HCT116 (cell line): ENCODE data around the gene ZDHHC1. TPM values are rescaled to one million over a fixed set of nuclear protein-coding genes. Genes with fewer than 3 reads are reported as not detected.

ENCODE experiments used
- ATAC-seq: fragments of 200-7000 bp; cut with Tn5 transposase; 2 replicates; pipeline ENCODE4 v1.9.1; 2020; ENCODE audit warnings: mild to moderate bottlenecking, moderate library complexity
- BruUV-seq: library from RNA; stranded (reverse); fragments of 400-500 nt; replicated peaks from 2 replicates; lab custom pipeline; 2021; lab: Mats Ljungman, UMichigan
- CTCF ChIA-PET: fragments of 300-600 bp; sonication (Branson Sonifier 250); formaldehyde crosslinking; loops from one replicate; lab custom pipeline; 2021; ENCODE audit warnings: antibody characterized with exemption; lab: Charles Lee
- POLR2A ChIA-PET: fragments of 300-600, 350-600 bp; sonication (Branson Sonifier 250); formaldehyde crosslinking; loops from one replicate; lab custom pipeline; 2021; ENCODE audit warnings: antibody characterized with exemption; lab: Charles Lee
- RAD21 ChIA-PET, 2 experiments: fragments of 300-600 bp; sonication (Branson Sonifier 250); formaldehyde crosslinking; loops; one replicate each; lab custom pipeline; 2023; ENCODE audit warnings: low total read pairs in 2 of 2; ENCODE audit not compliant: uncharacterized antibody in 2 of 2, unreplicated experiment in 2 of 2, low non-redundant PET in 1 of 2; lab: Charles Lee
- DNase-seq: peaks from one replicate; pipeline ENCODE4 v3.0.0-alpha.2; 2010; ENCODE audit warnings: low read depth, low spot score
- H2AFZ ChIP-seq: fragments of 200-600 bp; shearing (Covaris generic), sonication (generic); 2 replicates; pipeline ENCODE4 v1.6.1; 2017; ENCODE audit warnings: low read depth, mixed run types, mixed read lengths, antibody characterized with exemption, low read length; ENCODE audit not compliant: poor library complexity, severe bottlenecking
- H3K27ac ChIP-seq: 2 replicates; pipeline ENCODE4 v1.5.1; 2012; ENCODE audit warnings: low read depth, low read length
- H3K27me3 ChIP-seq: fragments of 200-600 bp; sonication (generic); 2 replicates; pipeline ENCODE4 v1.6.1; 2016; ENCODE audit warnings: mixed run types, low read length, mixed read lengths; ENCODE audit not compliant: insufficient read depth
- H3K36me3 ChIP-seq, 2 experiments: fragments of 200-500 bp in 1 of 2; fragments of 200-600 bp in 1 of 2; sonication (Bioruptor generic) in 1 of 2; sonication (generic) in 1 of 2; 2 replicates each; pipeline versions ENCODE4 v1.5.1 to v1.6.1; 2014 to 2016; ENCODE audit warnings: low read length in 2 of 2, inconsistent platforms in 1 of 2, mixed read lengths in 1 of 2, mixed run types in 1 of 2; ENCODE audit not compliant: insufficient read depth in 2 of 2, control insufficient read depth in 1 of 2
- H3K4me1 ChIP-seq, 2 experiments: fragments of 200-600 bp in 1 of 2; sonication (generic) in 1 of 2; 2 replicates each; pipeline versions ENCODE4 v1.5.1 to v1.6.1; 2012 to 2017; ENCODE audit warnings: low read length in 2 of 2, inconsistent platforms in 1 of 2, mild to moderate bottlenecking in 1 of 2, mixed read lengths in 1 of 2, mixed run types in 1 of 2, moderate library complexity in 1 of 2; ENCODE audit not compliant: insufficient read depth in 2 of 2, control insufficient read depth in 1 of 2
- H3K4me2 ChIP-seq: fragments of 200-600 bp; sonication (generic); 2 replicates; pipeline ENCODE4 v1.6.1; 2017; ENCODE audit warnings: mixed run types, low read length, mixed read lengths
- H3K4me3 ChIP-seq, 2 experiments: fragments of 200-600 bp in 1 of 2; sonication (generic) in 1 of 2; replicated peaks in 1 of 2; 2 replicates each; pipeline ENCODE4 v1.5.1; 2011 to 2016; ENCODE audit warnings: low read length in 2 of 2, control low read depth in 1 of 2, low read depth in 1 of 2, mild to moderate bottlenecking in 1 of 2, mixed read lengths in 1 of 2, mixed run types in 1 of 2
- H3K79me2 ChIP-seq: fragments of 200-600 bp; sonication (generic); 2 replicates; pipeline ENCODE4 v1.6.1; 2017; ENCODE audit warnings: mild to moderate bottlenecking, mixed run types, low read length, moderate library complexity, mixed read lengths; ENCODE audit not compliant: insufficient read depth
- H3K9ac ChIP-seq: fragments of 200-600 bp; sonication (generic); 2 replicates; pipeline ENCODE4 v1.6.1; 2016; ENCODE audit warnings: low read length, mixed read lengths
- H3K9me2 ChIP-seq: fragments of 200-600 bp; sonication (generic), shearing (Covaris generic); 2 replicates; pipeline ENCODE4 v1.6.1; 2017; ENCODE audit warnings: mixed run types, mild to moderate bottlenecking, moderate library complexity; ENCODE audit not compliant: insufficient read depth
- H3K9me3 ChIP-seq, 2 experiments: fragments of 200-500 bp in 1 of 2; fragments of 200-600 bp in 1 of 2; sonication (Bioruptor generic) in 1 of 2; sonication (generic) in 1 of 2; 2 replicates each; pipeline ENCODE4 v1.6.1; 2014 to 2017; ENCODE audit warnings: low read length in 2 of 2, mixed read lengths in 2 of 2, inconsistent platforms in 1 of 2, low read depth in 1 of 2, mild to moderate bottlenecking in 1 of 2, mixed run types in 1 of 2, moderate library complexity in 1 of 2; ENCODE audit not compliant: control insufficient read depth in 1 of 2, insufficient read depth in 1 of 2
- H4K20me1 ChIP-seq: fragments of 200-600 bp; sonication (generic), shearing (Covaris generic); 2 replicates; pipeline ENCODE4 v1.6.1; 2017; ENCODE audit warnings: mixed run types, mild to moderate bottlenecking, moderate library complexity; ENCODE audit not compliant: insufficient read depth
- ATF3 ChIP-seq: IDR thresholded peaks from 2 replicates; pipeline ENCODE4 v1.6.1; 2012
- CEBPB ChIP-seq: IDR thresholded peaks from 2 replicates; pipeline ENCODE4 v1.6.1; 2012; ENCODE audit warnings: low read depth
- ELF1 ChIP-seq: IDR thresholded peaks from 2 replicates; pipeline ENCODE4 v1.6.1; 2012; ENCODE audit warnings: low read depth, borderline replicate concordance
- EZH2 ChIP-seq: fragments of 200-600 bp; sonication (generic); IDR thresholded peaks from 2 replicates; pipeline ENCODE4 v1.6.1; 2017; ENCODE audit warnings: antibody characterized with exemption, mixed run types
- EZH2phosphoT487 ChIP-seq: fragments of 200-600 bp; IDR thresholded peaks from 2 replicates; pipeline ENCODE4 v1.6.1; 2018; ENCODE audit warnings: antibody characterized with exemption, borderline replicate concordance
- FOSL1 ChIP-seq: IDR thresholded peaks from 2 replicates; pipeline ENCODE4 v1.6.1; 2012; ENCODE audit warnings: low read depth
- POLR2AphosphoS5 ChIP-seq: IDR thresholded peaks from 2 replicates; pipeline ENCODE4 v1.6.1; 2011; ENCODE audit warnings: mild to moderate bottlenecking, low read depth, low read length, moderate library complexity
- RAD21 ChIP-seq: IDR thresholded peaks from 2 replicates; pipeline ENCODE4 v1.6.1; 2012; ENCODE audit warnings: low read depth, mild to moderate bottlenecking
- SIN3A ChIP-seq: IDR thresholded peaks from 2 replicates; pipeline ENCODE4 v1.6.1; 2012; ENCODE audit warnings: low read depth
- SRF ChIP-seq: IDR thresholded peaks from 2 replicates; pipeline ENCODE4 v1.6.1; 2012; ENCODE audit warnings: low read depth
- TCF7L2 ChIP-seq: IDR thresholded peaks from 2 replicates; pipeline ENCODE4 v1.7.0; 2011; ENCODE audit warnings: borderline replicate concordance, inconsistent platforms; ENCODE audit not compliant: insufficient read depth, insufficient read length; ENCODE audit errors: extremely low read depth
- YY1 ChIP-seq: IDR thresholded peaks from 2 replicates; pipeline ENCODE4 v1.6.1; 2011; ENCODE audit warnings: low read length, low read depth, moderate library complexity, mild to moderate bottlenecking; ENCODE audit not compliant: insufficient replicate concordance; ENCODE audit errors: extremely low read depth
- ZBTB33 ChIP-seq: IDR thresholded peaks from 2 replicates; pipeline ENCODE4 v1.6.1; 2011; ENCODE audit warnings: mild to moderate bottlenecking, low read length, moderate library complexity; ENCODE audit not compliant: insufficient replicate concordance; ENCODE audit errors: extremely low read depth
- ZFX ChIP-seq: fragments of 450-650 bp; IDR thresholded peaks from 2 replicates; pipeline ENCODE4 v1.6.1; 2017
- ZNF274 ChIP-seq: fragments of 200-500 bp; sonication (Bioruptor generic); IDR thresholded peaks from 2 replicates; pipeline ENCODE4 v1.6.1; 2014; ENCODE audit warnings: mild to moderate bottlenecking, low read depth, low read length, inconsistent platforms
- intact Hi-C: fragments of 100-400 bp; cut with micrococcal nuclease; formaldehyde crosslinking; loops from 2 replicates; pipeline ENCODE4 v1.10.0; 2022
- total RNA-seq: library from RNA; stranded (reverse); gene quantifications from one replicate; pipeline ENCODE4 v1.2.1, GENCODE V29; 2021; ENCODE audit not compliant: unreplicated experiment
- TF ChIP-seq, protein P1 (sequence below): IDR thresholded peaks from 2 replicates; pipeline ENCODE4 v1.6.1; 2012; ENCODE audit warnings: low read depth
- TF ChIP-seq, protein P2 (sequence below), 3 experiments: fragments of 200-600 bp in 1 of 3; sonication (generic) in 1 of 3; IDR thresholded peaks in 2 of 3; conservative IDR thresholded peaks in 1 of 3; 2 replicates each; pipeline ENCODE4 v1.5.1; 2012 to 2017; ENCODE audit warnings: low read depth in 2 of 3, low read length in 2 of 3, antibody characterized with exemption in 1 of 3, borderline replicate concordance in 1 of 3, control low read depth in 1 of 3, mild to moderate bottlenecking in 1 of 3, mixed read lengths in 1 of 3, mixed run types in 1 of 3, moderate library complexity in 1 of 3; ENCODE audit not compliant: insufficient read depth in 1 of 3

The ZDHHC1 gene
- total RNA-seq, 1 experiment from 2014 or later = 9.1 TPM

DNA sequence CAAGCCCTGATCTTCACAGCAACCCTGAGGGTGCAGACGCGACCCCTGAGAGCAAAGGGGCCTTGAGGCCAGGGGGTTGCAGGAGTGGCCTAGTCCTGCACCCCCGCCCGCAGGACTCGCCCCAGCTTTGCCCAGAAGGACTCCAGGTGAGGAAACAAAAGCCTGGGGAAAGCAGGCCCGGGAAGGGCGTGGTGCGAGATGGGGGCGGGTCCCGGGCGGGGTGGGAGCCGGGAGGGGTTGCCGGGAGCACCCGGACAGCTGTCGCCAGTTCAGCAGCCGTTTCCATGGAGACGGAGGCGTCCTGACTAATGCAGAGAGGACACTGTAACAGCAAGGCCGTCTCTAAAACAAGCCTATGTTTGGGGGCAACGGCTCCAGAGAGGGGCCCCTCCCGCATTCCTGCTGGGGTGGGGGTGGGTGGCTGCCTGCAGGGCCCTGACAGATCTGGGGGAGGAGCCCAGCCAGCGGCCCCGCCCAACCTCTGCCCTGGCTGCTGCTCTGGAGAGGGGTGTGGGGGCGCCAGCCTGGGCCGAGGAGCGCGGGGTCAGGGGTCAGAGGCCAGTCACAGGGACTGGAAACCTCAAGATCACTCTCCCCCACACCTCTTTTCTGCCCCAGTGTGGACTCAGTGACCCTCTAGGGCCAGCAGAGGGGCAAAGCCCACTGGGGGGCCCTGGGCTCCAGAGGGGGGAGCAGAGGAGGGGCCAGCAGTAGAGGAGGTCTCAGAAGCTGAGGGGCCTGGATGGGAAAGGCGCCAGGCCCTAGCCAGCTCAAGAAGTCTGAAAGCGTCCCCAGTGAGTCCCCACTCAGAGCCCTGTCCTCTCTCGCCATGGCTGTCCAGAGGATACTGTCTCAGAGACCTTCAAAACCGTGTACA is 19.9 kb downstream of the ZDHHC1 start:
- 0 out of 4 replicates have a peak overlapping the region, but pooled peaks of 1 of the 2 experiments have one; percentile 10 for H3K4me3 ChIP-seq
- intact Hi-C loops = loop anchor here (5.0 kb wide), 1 partner anchor 134 kb away; no protein-coding TSS in a partner anchor
- H2AFZ ChIP-seq = no peak overlapping the region
- DNase-seq (peak; percentile 71), ATAC-seq (peak; percentile 75)
- peaks cover 10 to 20% of the 10 kb centered on the region in 2 experiments for H3K4me1 ChIP-seq
- H3K79me2 ChIP-seq = no peaks in the 10 kb centered on the region
- no peaks in the 10 kb centered on the region for H3K27me3 ChIP-seq
- BruUV-seq = no TSS peak
- no peaks in the 10 kb centered on the region for H3K36me3 ChIP-seq
- no peaks in the 10 kb centered on the region for H3K9me3 ChIP-seq
- RAD21 ChIA-PET = no interaction called here
- TF ChIP-seq TCF7L2 (no peak), POLR2AphosphoS5 (no peak), SRF (no peak), SIN3A (no peak), FOSL1 (no peak), ZFX (no peak), RAD21 (no peak), ZBTB33 (no peak), EZH2phosphoT487 (no peak), ATF3 (no peak), EZH2 (no peak), YY1 (no peak), CEBPB (no peak), ZNF274 (no peak), ELF1 (no peak)
- TF ChIP-seq, protein P1, sequence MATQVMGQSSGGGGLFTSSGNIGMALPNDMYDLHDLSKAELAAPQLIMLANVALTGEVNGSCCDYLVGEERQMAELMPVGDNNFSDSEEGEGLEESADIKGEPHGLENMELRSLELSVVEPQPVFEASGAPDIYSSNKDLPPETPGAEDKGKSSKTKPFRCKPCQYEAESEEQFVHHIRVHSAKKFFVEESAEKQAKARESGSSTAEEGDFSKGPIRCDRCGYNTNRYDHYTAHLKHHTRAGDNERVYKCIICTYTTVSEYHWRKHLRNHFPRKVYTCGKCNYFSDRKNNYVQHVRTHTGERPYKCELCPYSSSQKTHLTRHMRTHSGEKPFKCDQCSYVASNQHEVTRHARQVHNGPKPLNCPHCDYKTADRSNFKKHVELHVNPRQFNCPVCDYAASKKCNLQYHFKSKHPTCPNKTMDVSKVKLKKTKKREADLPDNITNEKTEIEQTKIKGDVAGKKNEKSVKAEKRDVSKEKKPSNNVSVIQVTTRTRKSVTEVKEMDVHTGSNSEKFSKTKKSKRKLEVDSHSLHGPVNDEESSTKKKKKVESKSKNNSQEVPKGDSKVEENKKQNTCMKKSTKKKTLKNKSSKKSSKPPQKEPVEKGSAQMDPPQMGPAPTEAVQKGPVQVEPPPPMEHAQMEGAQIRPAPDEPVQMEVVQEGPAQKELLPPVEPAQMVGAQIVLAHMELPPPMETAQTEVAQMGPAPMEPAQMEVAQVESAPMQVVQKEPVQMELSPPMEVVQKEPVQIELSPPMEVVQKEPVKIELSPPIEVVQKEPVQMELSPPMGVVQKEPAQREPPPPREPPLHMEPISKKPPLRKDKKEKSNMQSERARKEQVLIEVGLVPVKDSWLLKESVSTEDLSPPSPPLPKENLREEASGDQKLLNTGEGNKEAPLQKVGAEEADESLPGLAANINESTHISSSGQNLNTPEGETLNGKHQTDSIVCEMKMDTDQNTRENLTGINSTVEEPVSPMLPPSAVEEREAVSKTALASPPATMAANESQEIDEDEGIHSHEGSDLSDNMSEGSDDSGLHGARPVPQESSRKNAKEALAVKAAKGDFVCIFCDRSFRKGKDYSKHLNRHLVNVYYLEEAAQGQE = no peak
- TF ChIP-seq, protein P2, sequence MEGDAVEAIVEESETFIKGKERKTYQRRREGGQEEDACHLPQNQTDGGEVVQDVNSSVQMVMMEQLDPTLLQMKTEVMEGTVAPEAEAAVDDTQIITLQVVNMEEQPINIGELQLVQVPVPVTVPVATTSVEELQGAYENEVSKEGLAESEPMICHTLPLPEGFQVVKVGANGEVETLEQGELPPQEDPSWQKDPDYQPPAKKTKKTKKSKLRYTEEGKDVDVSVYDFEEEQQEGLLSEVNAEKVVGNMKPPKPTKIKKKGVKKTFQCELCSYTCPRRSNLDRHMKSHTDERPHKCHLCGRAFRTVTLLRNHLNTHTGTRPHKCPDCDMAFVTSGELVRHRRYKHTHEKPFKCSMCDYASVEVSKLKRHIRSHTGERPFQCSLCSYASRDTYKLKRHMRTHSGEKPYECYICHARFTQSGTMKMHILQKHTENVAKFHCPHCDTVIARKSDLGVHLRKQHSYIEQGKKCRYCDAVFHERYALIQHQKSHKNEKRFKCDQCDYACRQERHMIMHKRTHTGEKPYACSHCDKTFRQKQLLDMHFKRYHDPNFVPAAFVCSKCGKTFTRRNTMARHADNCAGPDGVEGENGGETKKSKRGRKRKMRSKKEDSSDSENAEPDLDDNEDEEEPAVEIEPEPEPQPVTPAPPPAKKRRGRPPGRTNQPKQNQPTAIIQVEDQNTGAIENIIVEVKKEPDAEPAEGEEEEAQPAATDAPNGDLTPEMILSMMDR (IDR thresholded peaks at IDR 0.05 in 2 of 3, conservative IDR thresholded peaks at IDR 0.05 in 1 of 3; ENCODE audit: borderline replicate concordance in 1 of 3, insufficient read depth in 1 of 3, low read depth in 2 of 3, low read length in 2 of 3) = no peak
- peak overlapping the region; percentile 64 for H3K4me2 ChIP-seq
- H3K9ac ChIP-seq = peak overlapping the region; percentile 49
- CTCF ChIA-PET = no interaction called here
- no peaks in the 10 kb centered on the region for H3K9me2 ChIP-seq
- POLR2A ChIA-PET = interaction anchor here (0.7 kb wide), 1 partner anchor 234 kb away, joined by 3 read pairs; no protein-coding TSS in a partner anchor
- H3K27ac ChIP-seq = peak overlapping the region; percentile 37; the same call in 1 of the 2 replicates
- no peaks in the 10 kb centered on the region for H4K20me1 ChIP-seq
